Activated naive CD8-positive, alpha-beta T cell (primary cell): ENCODE data around the gene ETHE1.
"Not testable (repeated sequence)": the region's sequence is repeated elsewhere in the genome, so short reads cannot be mapped to it uniquely, and the experiment has no call there.

Source experiments
- H3K27ac Mint-ChIP-seq: one replicate; pipeline ENCODE4 v1.8.0; 2021; ENCODE audit warnings: mixed read lengths
- H3K27me3 Mint-ChIP-seq: one replicate; pipeline ENCODE4 v1.8.0; 2021; ENCODE audit warnings: mixed read lengths
- H3K36me3 Mint-ChIP-seq: one replicate; pipeline ENCODE4 v1.8.0; 2021; ENCODE audit warnings: mixed read lengths
- H3K4me1 Mint-ChIP-seq: one replicate; pipeline ENCODE4 v1.8.0; 2021; ENCODE audit warnings: low read depth, mixed read lengths
- H3K4me3 Mint-ChIP-seq: one replicate; pipeline ENCODE4 v1.8.0; 2021; ENCODE audit warnings: mild to moderate bottlenecking, mixed read lengths
- H3K9me3 Mint-ChIP-seq: one replicate; pipeline ENCODE4 v1.8.0; 2021; ENCODE audit warnings: low read depth, mixed read lengths

ETHE1 gene

GRCh38 chr19:43561139-43561970 is 34.4 kb upstream of the ETHE1 start:
- H3K9me3 Mint-ChIP-seq: no peaks in the 10 kb centered on the region
- H3K36me3 Mint-ChIP-seq: peaks cover 9% of the 10 kb centered on the region
- no peaks in the 10 kb centered on the region for H3K27me3 Mint-ChIP-seq
- peak overlapping the region; percentile 76 for H3K4me3 Mint-ChIP-seq
- peaks cover 54% of the 10 kb centered on the region for H3K4me1 Mint-ChIP-seq
- peak overlapping the region; percentile 93 for H3K27ac Mint-ChIP-seq

DNA sequence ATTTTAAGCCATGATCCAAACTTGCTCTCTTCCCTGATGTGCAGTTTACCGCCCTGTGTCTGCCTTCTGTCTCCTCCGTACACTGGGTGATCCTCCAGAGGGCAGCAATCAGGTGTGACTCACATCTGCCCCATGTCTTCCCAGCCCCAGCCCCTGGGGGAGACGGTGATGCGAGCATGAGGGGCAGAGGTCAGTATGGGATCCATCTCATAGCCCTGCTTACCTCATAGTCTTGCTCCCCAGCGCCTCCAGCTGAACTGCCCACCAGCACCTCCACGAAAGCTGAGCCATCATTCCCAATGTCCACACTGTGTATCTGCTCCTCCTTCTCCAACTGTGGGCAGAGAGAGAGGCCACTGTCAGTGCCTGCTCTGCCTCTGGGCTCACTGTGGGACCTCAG is 33.7 kb upstream of the ETHE1 start:
- Mint-ChIP-seq H3K36me3 (peaks cover 9% of the 10 kb centered on the region), H3K27ac (peak overlapping the region; percentile 93), H3K9me3 (no peaks in the 10 kb centered on the region), H3K27me3 (no peaks in the 10 kb centered on the region), H3K4me3 (peak overlapping the region; percentile 44), H3K4me1 (peaks cover 56% of the 10 kb centered on the region)

- Mint-ChIP-seq H3K9me3 (no peaks in the 10 kb centered on the region), H3K4me3 (no peak overlapping the region), H3K4me1 (peaks cover 14% of the 10 kb centered on the region), H3K36me3 (peaks cover 5% of the 10 kb centered on the region), H3K27ac (peak overlapping the region; percentile 77), H3K27me3 (no peaks in the 10 kb centered on the region)
These were observed 28.3 kb upstream of the ETHE1 start for GRCh38 chr19:43555185-43555770.

DNA sequence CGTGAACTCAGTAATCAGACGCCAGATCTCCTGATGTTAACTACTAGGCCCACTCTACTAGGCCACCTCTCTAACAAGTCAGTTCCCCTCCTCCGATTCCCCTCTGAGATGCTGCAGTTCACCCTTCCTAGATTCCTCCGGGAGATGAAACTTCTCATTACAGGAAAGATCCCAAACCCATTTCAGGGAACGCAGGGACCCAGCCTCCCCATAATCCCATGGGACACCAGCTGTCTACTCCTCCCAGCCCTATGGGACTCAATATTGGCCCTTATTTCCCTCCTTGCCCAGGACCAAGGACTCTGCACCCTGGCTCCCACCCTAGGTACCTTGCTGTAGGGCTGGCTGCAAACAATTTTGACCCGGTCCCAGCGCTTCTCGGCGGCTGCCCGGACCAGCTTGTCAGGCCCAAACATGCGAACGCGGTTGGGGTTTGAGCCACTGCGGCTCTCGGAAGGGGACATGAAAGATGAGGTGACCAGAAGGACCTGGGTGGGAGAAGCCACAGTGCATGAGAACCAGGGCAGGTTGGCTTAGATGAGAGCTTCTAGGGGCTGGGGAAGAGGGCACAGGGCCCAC is 27.4 kb upstream of the ETHE1 start:
- H3K4me1 Mint-ChIP-seq: peaks cover 12% of the 10 kb centered on the region
- H3K27me3 Mint-ChIP-seq: no peaks in the 10 kb centered on the region
- no peak overlapping the region for H3K4me3 Mint-ChIP-seq
- peaks cover 5% of the 10 kb centered on the region for H3K36me3 Mint-ChIP-seq
- H3K9me3 Mint-ChIP-seq: no peaks in the 10 kb centered on the region
- peak overlapping the region; percentile 64 for H3K27ac Mint-ChIP-seq

- Mint-ChIP-seq H3K9me3 (no peaks in the 10 kb centered on the region), H3K27ac (no peak overlapping the region), H3K36me3 (peaks cover 5% of the 10 kb centered on the region), H3K4me1 (peaks cover 12% of the 10 kb centered on the region), H3K4me3 (no peak overlapping the region), H3K27me3 (no peaks in the 10 kb centered on the region)
These were observed 26.7 kb upstream of the ETHE1 start for GRCh38 chr19:43553656-43554055.

DNA sequence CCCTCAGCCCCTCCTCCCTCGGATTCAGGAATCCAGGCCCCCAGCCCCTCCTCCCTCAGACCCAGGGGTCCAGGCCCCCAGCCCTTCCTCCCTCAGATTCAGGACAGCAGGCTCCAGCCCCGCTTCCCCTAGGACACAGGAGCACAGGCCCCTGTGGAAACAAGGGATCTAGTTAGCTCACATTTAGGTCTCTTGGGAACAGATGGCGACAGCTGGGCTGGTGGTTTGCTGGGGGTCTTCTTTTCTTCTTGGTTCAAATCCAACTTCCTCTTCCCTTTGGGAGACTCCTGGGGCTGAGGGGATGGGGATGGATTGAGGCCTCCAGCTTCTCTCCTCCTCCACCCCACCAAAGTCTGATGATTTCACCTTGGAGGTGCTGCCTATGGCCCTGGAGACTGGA is 25.6 kb upstream of the ETHE1 start:
- Mint-ChIP-seq H3K9me3 (no peaks in the 10 kb centered on the region), H3K27me3 (no peaks in the 10 kb centered on the region), H3K4me3 (no peak overlapping the region), H3K27ac (no peak overlapping the region), H3K36me3 (peaks cover 5% of the 10 kb centered on the region), H3K4me1 (peaks cover 12% of the 10 kb centered on the region)

GRCh38 chr19:43552198-43552450 is 25.1 kb upstream of the ETHE1 start:
- Mint-ChIP-seq H3K4me3 (no peak overlapping the region), H3K4me1 (peaks cover 10% of the 10 kb centered on the region), H3K36me3 (peaks cover 5% of the 10 kb centered on the region), H3K9me3 (no peaks in the 10 kb centered on the region), H3K27me3 (no peaks in the 10 kb centered on the region), H3K27ac (no peak overlapping the region)

DNA sequence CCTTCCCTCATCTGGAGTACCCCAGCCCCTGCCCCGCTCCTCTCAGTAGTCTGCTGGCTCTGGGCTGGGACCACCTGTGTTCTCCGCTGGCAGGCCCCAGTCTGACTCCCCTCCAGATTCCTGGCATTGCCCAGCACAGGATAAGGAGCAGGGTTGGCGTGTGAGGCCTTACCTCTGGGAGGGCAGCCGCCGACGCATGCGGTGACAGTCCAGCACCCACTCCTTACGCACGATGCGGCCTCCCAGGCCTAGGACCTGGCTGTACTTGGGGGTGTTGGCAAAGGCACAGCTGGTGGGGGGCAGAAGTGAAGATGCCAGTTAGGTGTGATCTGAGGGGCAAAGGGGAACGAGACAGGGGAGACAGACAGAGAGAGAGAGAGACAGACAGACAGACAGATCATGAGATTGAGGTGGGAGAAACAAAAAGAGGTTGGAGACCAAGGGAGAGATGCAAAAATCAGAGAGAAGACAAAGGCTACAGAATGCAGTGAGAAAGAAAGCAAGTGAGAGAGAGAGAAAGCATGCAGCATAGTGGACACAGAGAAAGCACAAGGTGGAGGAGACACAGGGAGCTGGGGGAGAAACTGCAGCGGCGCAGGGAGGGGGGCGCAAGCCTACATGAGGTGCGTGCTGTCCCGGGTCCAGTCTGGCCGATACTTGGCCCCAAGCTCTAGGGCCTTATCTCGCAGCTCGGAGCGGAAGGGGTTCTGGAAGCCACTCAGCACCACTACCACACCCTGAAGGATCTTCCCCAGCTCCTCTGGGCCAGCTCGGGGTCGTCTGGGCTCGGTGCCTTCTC is 24.6 kb upstream of the ETHE1 start:
- peaks cover 5% of the 10 kb centered on the region for H3K36me3 Mint-ChIP-seq
- peaks cover 10% of the 10 kb centered on the region for H3K4me1 Mint-ChIP-seq
- no peaks in the 10 kb centered on the region for H3K9me3 Mint-ChIP-seq
- H3K27ac Mint-ChIP-seq: peak overlapping the region; percentile 73
- H3K27me3 Mint-ChIP-seq: no peaks in the 10 kb centered on the region
- no peak overlapping the region for H3K4me3 Mint-ChIP-seq

DNA sequence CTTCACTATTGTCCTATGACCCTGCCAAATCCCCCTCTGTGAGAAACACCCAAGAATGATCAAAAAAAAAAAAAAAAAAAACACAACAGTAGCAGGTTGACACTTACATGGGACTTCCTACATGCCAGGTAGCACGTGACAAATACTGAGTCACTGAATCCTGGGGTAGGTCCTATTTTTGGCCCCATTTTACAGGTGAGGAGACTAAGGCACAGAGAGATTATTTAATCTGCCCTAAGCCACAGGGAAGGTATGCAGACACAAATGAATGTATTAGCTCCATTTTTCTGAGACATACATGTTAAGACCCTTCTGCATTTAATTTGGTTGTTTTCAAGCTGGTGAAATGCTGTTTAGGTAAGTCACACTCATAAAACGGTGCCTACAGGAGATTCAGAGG is 21.7 kb upstream of the ETHE1 start:
- Mint-ChIP-seq H3K27me3 (no peaks in the 10 kb centered on the region), H3K27ac (no peak overlapping the region), H3K9me3 (no peaks in the 10 kb centered on the region), H3K4me3 (no peak overlapping the region), H3K36me3 (peaks cover 2% of the 10 kb centered on the region), H3K4me1 (no peaks in the 10 kb centered on the region)

DNA sequence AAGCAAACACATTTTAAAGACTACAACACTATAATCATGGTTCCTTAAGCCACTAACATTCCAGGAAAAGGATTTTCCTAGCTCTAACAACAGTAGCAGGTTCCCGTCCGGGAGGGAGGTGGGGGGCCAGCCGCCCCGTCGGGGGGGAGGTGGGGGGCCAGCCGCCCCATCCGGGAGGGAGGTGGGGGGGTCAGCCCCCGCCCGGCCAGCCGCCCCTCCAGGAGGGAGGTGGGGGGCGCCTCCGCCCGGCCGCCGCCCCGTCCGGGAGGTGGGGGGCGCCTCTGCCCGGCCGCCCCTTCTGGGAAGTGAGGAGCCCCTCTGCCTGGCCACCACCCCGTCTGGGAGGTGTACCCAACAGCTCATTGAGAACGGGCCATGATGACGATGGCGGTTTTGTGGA is 20.9 kb upstream of the ETHE1 start:
- H3K4me3 Mint-ChIP-seq, H3K27ac Mint-ChIP-seq, H3K9me3 Mint-ChIP-seq, H3K27me3 Mint-ChIP-seq, H3K4me1 Mint-ChIP-seq, H3K36me3 Mint-ChIP-seq: not testable (repeated sequence)

GRCh38 chr19:43546581-43546980 is 19.6 kb upstream of the ETHE1 start:
- H3K27me3 Mint-ChIP-seq: no peaks in the 10 kb centered on the region
- H3K36me3 Mint-ChIP-seq: peaks cover 1% of the 10 kb centered on the region
- no peaks in the 10 kb centered on the region for H3K9me3 Mint-ChIP-seq
- no peak overlapping the region for H3K27ac Mint-ChIP-seq
- no peaks in the 10 kb centered on the region for H3K4me1 Mint-ChIP-seq
- H3K4me3 Mint-ChIP-seq: no peak overlapping the region

GRCh38 chr19:43545981-43546380 is 19.0 kb upstream of the ETHE1 start:
- H3K4me1 Mint-ChIP-seq: no peaks in the 10 kb centered on the region
- H3K27ac Mint-ChIP-seq: no peak overlapping the region
- no peaks in the 10 kb centered on the region for H3K27me3 Mint-ChIP-seq
- no peak overlapping the region for H3K4me3 Mint-ChIP-seq
- H3K9me3 Mint-ChIP-seq: no peaks in the 10 kb centered on the region
- peaks cover 3% of the 10 kb centered on the region for H3K36me3 Mint-ChIP-seq

GRCh38 chr19:43545276-43545675 is 18.3 kb upstream of the ETHE1 start:
- no peaks in the 10 kb centered on the region for H3K27me3 Mint-ChIP-seq
- peaks cover 7% of the 10 kb centered on the region for H3K36me3 Mint-ChIP-seq
- H3K27ac Mint-ChIP-seq: peak overlapping the region; percentile 66
- no peaks in the 10 kb centered on the region for H3K4me1 Mint-ChIP-seq
- no peak overlapping the region for H3K4me3 Mint-ChIP-seq
- no peaks in the 10 kb centered on the region for H3K9me3 Mint-ChIP-seq

GRCh38 chr19:43544077-43544476 is 17.1 kb upstream of the ETHE1 start:
- H3K27ac Mint-ChIP-seq: no peak overlapping the region
- no peaks in the 10 kb centered on the region for H3K27me3 Mint-ChIP-seq
- H3K4me1 Mint-ChIP-seq: no peaks in the 10 kb centered on the region
- H3K4me3 Mint-ChIP-seq: no peak overlapping the region
- peaks cover 15% of the 10 kb centered on the region for H3K36me3 Mint-ChIP-seq
- no peaks in the 10 kb centered on the region for H3K9me3 Mint-ChIP-seq

GRCh38 chr19:43541920-43542650 is 15.1 kb upstream of the ETHE1 start:
- Mint-ChIP-seq H3K36me3 (peaks cover 23% of the 10 kb centered on the region), H3K27me3 (no peaks in the 10 kb centered on the region), H3K4me1 (no peaks in the 10 kb centered on the region), H3K4me3 (no peak overlapping the region), H3K27ac (no peak overlapping the region), H3K9me3 (peaks cover 4% of the 10 kb centered on the region)
